Lower leg skin (tissue), 3 donors: Measurements from ENCODE around the gene MYMX.

Experiments
- POLR2A ChIP-seq, 2 donors: fragments of 450-650 bp; IDR thresholded peaks; one replicate each; pipeline ENCODE4 v1.6.1; 2016 to 2017; ENCODE audit warnings: antibody characterized with exemption in 2 of 2, mild to moderate bottlenecking in 1 of 2, moderate library complexity in 1 of 2
- TF ChIP-seq, protein P1 (sequence below), 3 donors: fragments of 450-650 bp; IDR thresholded peaks; one replicate each; pipeline ENCODE4 v1.5.1; 2016; ENCODE audit warnings: antibody characterized with exemption in 3 of 3, mild to moderate bottlenecking in 3 of 3, moderate library complexity in 2 of 3

DNA sequence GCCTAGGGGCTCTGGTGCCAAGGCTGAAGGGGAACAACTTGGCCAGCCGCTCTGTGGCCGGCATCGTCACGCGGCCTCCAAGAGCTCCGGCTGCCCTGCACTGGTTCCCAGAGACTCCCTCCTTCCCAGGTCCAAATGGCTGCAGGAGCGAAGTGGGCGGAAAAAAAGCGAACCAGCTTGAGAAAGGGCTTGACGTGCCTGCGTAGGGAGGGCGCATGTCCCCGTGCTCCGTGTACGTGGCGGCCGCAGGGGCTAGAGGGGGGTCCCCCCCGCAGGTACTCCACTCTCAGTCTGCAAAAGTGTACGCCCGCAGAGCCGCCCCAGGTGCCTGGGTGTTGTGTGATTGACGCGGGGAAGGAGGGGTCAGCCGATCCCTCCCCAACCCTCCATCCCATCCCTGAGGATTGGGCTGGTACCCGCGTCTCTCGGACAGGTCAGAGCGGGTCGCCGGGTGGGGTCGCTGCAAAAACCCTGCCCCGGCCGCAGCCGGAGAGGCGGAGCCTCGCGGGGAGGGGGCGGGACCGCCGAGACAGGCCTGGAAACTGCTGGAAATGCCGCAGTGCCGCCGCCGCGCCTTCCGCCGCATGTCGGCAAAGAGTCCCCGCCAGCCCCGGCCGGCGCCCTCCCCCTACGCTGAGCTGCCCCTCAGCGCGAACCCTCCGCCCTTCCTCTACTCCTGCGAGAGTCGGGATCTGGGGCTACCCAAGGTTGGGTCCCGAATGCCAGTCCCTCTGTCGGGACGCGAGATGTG, 29.4 kb downstream of the MYMX start:
- TF ChIP-seq, protein P1, sequence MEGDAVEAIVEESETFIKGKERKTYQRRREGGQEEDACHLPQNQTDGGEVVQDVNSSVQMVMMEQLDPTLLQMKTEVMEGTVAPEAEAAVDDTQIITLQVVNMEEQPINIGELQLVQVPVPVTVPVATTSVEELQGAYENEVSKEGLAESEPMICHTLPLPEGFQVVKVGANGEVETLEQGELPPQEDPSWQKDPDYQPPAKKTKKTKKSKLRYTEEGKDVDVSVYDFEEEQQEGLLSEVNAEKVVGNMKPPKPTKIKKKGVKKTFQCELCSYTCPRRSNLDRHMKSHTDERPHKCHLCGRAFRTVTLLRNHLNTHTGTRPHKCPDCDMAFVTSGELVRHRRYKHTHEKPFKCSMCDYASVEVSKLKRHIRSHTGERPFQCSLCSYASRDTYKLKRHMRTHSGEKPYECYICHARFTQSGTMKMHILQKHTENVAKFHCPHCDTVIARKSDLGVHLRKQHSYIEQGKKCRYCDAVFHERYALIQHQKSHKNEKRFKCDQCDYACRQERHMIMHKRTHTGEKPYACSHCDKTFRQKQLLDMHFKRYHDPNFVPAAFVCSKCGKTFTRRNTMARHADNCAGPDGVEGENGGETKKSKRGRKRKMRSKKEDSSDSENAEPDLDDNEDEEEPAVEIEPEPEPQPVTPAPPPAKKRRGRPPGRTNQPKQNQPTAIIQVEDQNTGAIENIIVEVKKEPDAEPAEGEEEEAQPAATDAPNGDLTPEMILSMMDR (IDR thresholded peaks at IDR 0.05): no peak
- TF ChIP-seq POLR2A (IDR thresholded peaks at IDR 0.05): no peak
